Tibial nerve (tissue), 3 donors: ENCODE measurements around the gene SLMAP.

Source experiments
- CTCF ChIP-seq, 5 experiments: fragments of 200-600 bp in 3 of 5; fragments of 450-650 bp in 2 of 5; sonication (generic) in 3 of 5; IDR thresholded peaks; one replicate each; pipeline ENCODE4 v1.5.1; 2016 to 2019; ENCODE audit warnings: antibody characterized with exemption in 5 of 5, mild to moderate bottlenecking in 3 of 5, moderate library complexity in 2 of 5
- POLR2A ChIP-seq, 2 donors: fragments of 450-650 bp; IDR thresholded peaks; one replicate each; pipeline ENCODE4 v1.6.1; 2017; ENCODE audit warnings: antibody characterized with exemption in 2 of 2, mild to moderate bottlenecking in 2 of 2, moderate library complexity in 2 of 2

- TF ChIP-seq CTCF (IDR thresholded peaks at IDR 0.05): no peak
- TF ChIP-seq POLR2A (IDR thresholded peaks at IDR 0.05): no peak
Observed at GRCh38 chr3:57764794-57765193, 8.7 kb downstream of the SLMAP start.
